GM13977 (cell line): ENCODE data around the gene AGBL5.

Source experiments
- DNase-seq: peaks from one replicate; pipeline ENCODE4 v3.0.0; 2012; ENCODE audit warnings: low spot score
- in situ Hi-C: fragments of 300-500 bp; cut with MboI; formaldehyde crosslinking; loops from one replicate; pipeline ENCODE4 v1.12.0; 2022; ENCODE audit warnings: low sequenced_read_pairs, low pct_unique_long_range_greater_than_20kb, mixed read lengths, inconsistent platforms; ENCODE audit not compliant: unreplicated experiment
- TF ChIP-seq, protein P1 (sequence below): IDR thresholded peaks from 2 replicates; pipeline ENCODE4 v1.5.1; 2012; ENCODE audit warnings: mild to moderate bottlenecking, control low read depth; ENCODE audit not compliant: insufficient read depth; ENCODE audit errors: extremely low read depth, missing control alignments

Gene AGBL5

GRCh38 chr2:27050281-27050995 is 1.0 kb upstream of the AGBL5 start:
- in situ Hi-C loops = no loop called here
- TF ChIP-seq, protein P1, sequence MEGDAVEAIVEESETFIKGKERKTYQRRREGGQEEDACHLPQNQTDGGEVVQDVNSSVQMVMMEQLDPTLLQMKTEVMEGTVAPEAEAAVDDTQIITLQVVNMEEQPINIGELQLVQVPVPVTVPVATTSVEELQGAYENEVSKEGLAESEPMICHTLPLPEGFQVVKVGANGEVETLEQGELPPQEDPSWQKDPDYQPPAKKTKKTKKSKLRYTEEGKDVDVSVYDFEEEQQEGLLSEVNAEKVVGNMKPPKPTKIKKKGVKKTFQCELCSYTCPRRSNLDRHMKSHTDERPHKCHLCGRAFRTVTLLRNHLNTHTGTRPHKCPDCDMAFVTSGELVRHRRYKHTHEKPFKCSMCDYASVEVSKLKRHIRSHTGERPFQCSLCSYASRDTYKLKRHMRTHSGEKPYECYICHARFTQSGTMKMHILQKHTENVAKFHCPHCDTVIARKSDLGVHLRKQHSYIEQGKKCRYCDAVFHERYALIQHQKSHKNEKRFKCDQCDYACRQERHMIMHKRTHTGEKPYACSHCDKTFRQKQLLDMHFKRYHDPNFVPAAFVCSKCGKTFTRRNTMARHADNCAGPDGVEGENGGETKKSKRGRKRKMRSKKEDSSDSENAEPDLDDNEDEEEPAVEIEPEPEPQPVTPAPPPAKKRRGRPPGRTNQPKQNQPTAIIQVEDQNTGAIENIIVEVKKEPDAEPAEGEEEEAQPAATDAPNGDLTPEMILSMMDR = no peak
- DNase-seq = peak; percentile 88

GRCh38 chr2:27051902-27052645 is 606 bp downstream of the AGBL5 start:
- TF ChIP-seq, protein P1 = no peak
- in situ Hi-C loops = no loop called here
- no peak for DNase-seq

GRCh38 chr2:27053321-27053720 is 1.9 kb downstream of the AGBL5 start:
- in situ Hi-C loops = no loop called here
- DNase-seq = no peak
- TF ChIP-seq, protein P1 = no peak

- in situ Hi-C loops = no loop called here
- DNase-seq = no peak
- TF ChIP-seq, protein P1 = no peak
These were observed 2.3 kb downstream of the AGBL5 start for GRCh38 chr2:27053776-27054175.

DNA sequence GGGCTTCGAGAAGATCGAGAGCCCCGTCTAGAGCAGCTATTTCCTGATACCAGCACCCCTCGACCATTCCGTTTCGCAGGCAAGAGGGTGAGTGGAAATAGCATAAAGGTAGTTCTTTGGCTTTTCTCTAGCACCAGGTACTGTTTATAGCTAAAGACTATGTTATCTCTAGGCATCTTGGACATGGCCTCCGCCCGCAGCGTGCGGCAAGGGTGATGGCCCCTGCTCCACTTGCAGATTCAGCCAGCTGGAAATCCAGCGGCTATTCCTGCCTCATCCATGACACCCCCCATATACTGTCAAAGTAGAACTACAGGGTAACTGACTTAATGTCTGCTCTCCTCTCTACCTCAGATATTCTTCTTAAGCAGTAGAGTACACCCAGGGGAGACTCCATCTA is 3.3 kb downstream of the AGBL5 start:
- DNase-seq = no peak
- in situ Hi-C loops = no loop called here
- TF ChIP-seq, protein P1 = no peak

DNA sequence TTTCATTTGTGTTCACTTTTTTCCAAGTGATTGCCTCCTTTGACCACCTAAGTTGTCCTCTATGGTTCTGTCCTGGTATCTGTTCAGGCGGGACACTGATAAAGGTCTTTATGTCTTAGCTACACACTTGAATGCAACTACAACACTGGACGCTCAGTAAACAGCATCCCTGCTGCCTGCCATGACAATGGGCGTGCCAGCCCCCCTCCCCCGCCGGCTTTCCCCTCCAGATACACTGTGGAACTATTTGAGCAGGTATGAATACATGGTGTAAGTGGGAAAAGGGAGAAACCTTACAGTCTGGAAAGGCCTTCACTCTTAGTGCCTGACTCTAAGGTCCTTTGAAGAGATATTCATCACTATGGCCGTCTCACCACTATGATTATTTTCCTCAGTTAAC is 5.7 kb downstream of the AGBL5 start:
- in situ Hi-C loops = no loop called here
- DNase-seq = no peak
- TF ChIP-seq, protein P1 = no peak
